HepG2 (cell line): ENCODE measurements around the gene CHKA. TPM values are rescaled to one million over a fixed set of nuclear protein-coding genes. Genes with fewer than 3 reads are reported as not detected.

Experiments used
- AHR ChIP-seq: IDR thresholded peaks from 2 replicates; pipeline ENCODE4 v1.6.1; 2018; ENCODE audit warnings: missing genetic modification reagents, missing compliant biosample characterization
- CENPX ChIP-seq: sonication (generic); formaldehyde crosslinking; IDR thresholded peaks from 2 replicates; pipeline ENCODE4 v1.9.0; 2021; ENCODE audit warnings: mild to moderate bottlenecking, missing genetic modification reagents, moderate library complexity
- DNMT1 ChIP-seq: sonication (generic); formaldehyde crosslinking; IDR thresholded peaks from 2 replicates; pipeline ENCODE4 v1.5.1; 2020; ENCODE audit warnings: mild to moderate bottlenecking, missing genetic modification reagents
- EP300 ChIP-seq, 3 experiments: sonication (generic) in 1 of 3; formaldehyde crosslinking in 1 of 3; IDR thresholded peaks; 2 replicates each; pipeline versions ENCODE4 v1.5.1 to v1.6.1; 2011 to 2020; ENCODE audit warnings: low read depth in 2 of 3, low read length in 2 of 3, borderline replicate concordance in 1 of 3, improper control_type of control experiment in 1 of 3, mild to moderate bottlenecking in 1 of 3, missing genetic modification reagents in 1 of 3, moderate library complexity in 1 of 3
- HMGXB3 ChIP-seq: sonication (generic); formaldehyde crosslinking; IDR thresholded peaks from 2 replicates; pipeline ENCODE4 v1.4.0; 2020; ENCODE audit warnings: missing genetic modification reagents, borderline replicate concordance
- MAZ ChIP-seq, 2 experiments: sonication (generic) in 1 of 2; formaldehyde crosslinking in 1 of 2; IDR thresholded peaks; 2 replicates each; pipeline versions ENCODE4 v1.5.0 to v1.6.1; 2012 to 2020; ENCODE audit warnings: low read depth in 2 of 2, mild to moderate bottlenecking in 2 of 2, borderline replicate concordance in 1 of 2, improper control_type of control experiment in 1 of 2, low read length in 1 of 2, missing genetic modification reagents in 1 of 2, moderate library complexity in 1 of 2
- NONO ChIP-seq, 2 experiments: fragments of 450-650 bp in 1 of 2; sonication (generic) in 1 of 2; formaldehyde crosslinking in 1 of 2; IDR thresholded peaks in 1 of 2; conservative IDR thresholded peaks in 1 of 2; 2 replicates each; pipeline versions ENCODE4 v1.6.1 to v1.8.0; 2017 to 2022; ENCODE audit warnings: mild to moderate bottlenecking in 1 of 2, missing genetic modification reagents in 1 of 2, moderate library complexity in 1 of 2
- NR2C2 ChIP-seq: sonication (generic); formaldehyde crosslinking; IDR thresholded peaks from 2 replicates; pipeline ENCODE4 v1.4.0; 2020; ENCODE audit warnings: missing genetic modification reagents, mild to moderate bottlenecking, moderate library complexity, borderline replicate concordance
- PHF21A ChIP-seq: sonication (generic); formaldehyde crosslinking; IDR thresholded peaks from 2 replicates; pipeline ENCODE4 v1.5.0; 2020; ENCODE audit warnings: mild to moderate bottlenecking, missing genetic modification reagents
- RXRA ChIP-seq: sonication (generic); formaldehyde crosslinking; IDR thresholded peaks from 2 replicates; pipeline ENCODE4 v1.5.1; 2020; ENCODE audit warnings: missing genetic modification reagents
- TCF12 ChIP-seq, 2 experiments: fragments of 450-650 bp in 1 of 2; sonication (generic) in 1 of 2; formaldehyde crosslinking in 1 of 2; IDR thresholded peaks; 2 replicates each; pipeline versions ENCODE4 v1.6.1 to v1.8.0; 2017 to 2022; ENCODE audit warnings: antibody characterized with exemption in 1 of 2, mild to moderate bottlenecking in 1 of 2, missing genetic modification reagents in 1 of 2, moderate library complexity in 1 of 2
- ZBTB33 ChIP-seq: sonication (generic); formaldehyde crosslinking; IDR thresholded peaks from 2 replicates; pipeline ENCODE4 v1.4.0; 2020; ENCODE audit warnings: missing genetic modification reagents
- ZBTB38 ChIP-seq: sonication (generic); formaldehyde crosslinking; IDR thresholded peaks from 2 replicates; pipeline ENCODE4 v1.5.1; 2020; ENCODE audit warnings: mild to moderate bottlenecking, missing genetic modification reagents
- ZMYM3 ChIP-seq: sonication (generic); formaldehyde crosslinking; IDR thresholded peaks from 2 replicates; pipeline ENCODE4 v1.5.1; 2020; ENCODE audit warnings: mild to moderate bottlenecking, missing genetic modification reagents
- ZNF3 ChIP-seq: IDR thresholded peaks from 2 replicates; pipeline ENCODE4 v1.7.0; 2017; ENCODE audit warnings: inconsistent platforms
- ZNF414 ChIP-seq: sonication (generic); formaldehyde crosslinking; IDR thresholded peaks from 2 replicates; pipeline ENCODE4 v1.5.0; 2020; ENCODE audit warnings: missing genetic modification reagents
- ZNF430 ChIP-seq: sonication (generic); formaldehyde crosslinking; IDR thresholded peaks from 2 replicates; pipeline ENCODE4 v1.9.0; 2021; ENCODE audit warnings: mild to moderate bottlenecking, missing genetic modification reagents
- ZNF572 ChIP-seq: sonication (generic); formaldehyde crosslinking; IDR thresholded peaks from 2 replicates; pipeline ENCODE4 v1.5.1; 2020; ENCODE audit warnings: mild to moderate bottlenecking, missing genetic modification reagents
- polyA plus RNA-seq, 8 experiments: library from polyadenylated mRNA; depleted of rRNA in 3 of 8; stranded (reverse) in 7 of 8; unstranded in 1 of 8; fragments of >200 nt; fragmentation: Illumina TruSeq in 4 of 8; extraction: Trizol in 4 of 8; gene quantifications; 2 replicates each; pipeline versions ENCODE4 v1.2.1 to v1.2.3, GENCODE V29; 2011 to 2016; ENCODE audit warnings: low read depth in 4 of 8, missing spikeins in 1 of 8, mixed read lengths in 1 of 8; ENCODE audit not compliant: insufficient read depth in 1 of 8
- total RNA-seq, 5 experiments: library from RNA; depleted of rRNA; stranded (reverse); fragments of >200 nt; fragmentation: Illumina TruSeq; extraction: Trizol; gene quantifications; 2 replicates each; pipeline ENCODE4 v1.2.3, GENCODE V29; 2016; ENCODE audit warnings: low read depth in 1 of 5

CHKA gene
- total and polyA plus RNA-seq, 2 of the 13 experiments (the other 11 are each of a cell fraction or from before 2014, with no cell fraction given): 71.6 to 92.7 TPM

GRCh38 chr11:68145120-68145866, 24.1 kb upstream of the CHKA start (continued):
- TF ChIP-seq ZBTB33: peak; percentile 55; the same call in 1 of the 2 replicates
- TF ChIP-seq RXRA (CRISPR knock-in tag): peak; percentile 98
- TF ChIP-seq DNMT1 (CRISPR knock-in tag): peak; percentile 80; the same call in 1 of the 2 replicates
- peak; percentile 88 for TF ChIP-seq HMGXB3 (CRISPR knock-in tag)
- TF ChIP-seq PHF21A (CRISPR knock-in tag): no peak
- TF ChIP-seq NR2C2 (CRISPR knock-in tag): peak; percentile 67; the same call in 1 of the 2 replicates
- peak; percentile 72 for TF ChIP-seq ZNF430 (CRISPR knock-in tag)
- TF ChIP-seq MAZ (IDR thresholded peaks at IDR 0.05; ENCODE audit: borderline replicate concordance, low read depth, low read length): peak; percentile 37; the same call in 1 of the 2 replicates
- peak; percentile 95 for TF ChIP-seq MAZ (CRISPR knock-in tag; IDR thresholded peaks at IDR 0.05; ENCODE audit: low read depth)
- peak; percentile 76 for TF ChIP-seq ZBTB38 (CRISPR knock-in tag)
- TF ChIP-seq CENPX (CRISPR knock-in tag): no peak
- peak; percentile 55; the same call in 1 of the 2 replicates for TF ChIP-seq ZMYM3 (CRISPR knock-in tag)
- TF ChIP-seq ZNF414 (CRISPR knock-in tag): no peak; the same call in 1 of the 2 replicates
- TF ChIP-seq NONO (IDR thresholded peaks at IDR 0.05): no peak
- TF ChIP-seq NONO (CRISPR knock-in tag; conservative IDR thresholded peaks at IDR 0.05): no peak
- TF ChIP-seq ZNF3 (CRISPR knock-in tag): no peak
- TF ChIP-seq EP300 (IDR thresholded peaks at IDR 0.05; ENCODE audit: low read depth in 2 of 2, low read length in 2 of 2): peak; percentile 43 to 89; a peak in 3 of 4 replicates
- TF ChIP-seq EP300 (CRISPR knock-in tag; IDR thresholded peaks at IDR 0.05; ENCODE audit: borderline replicate concordance): peak; percentile 84
- TF ChIP-seq TCF12 (IDR thresholded peaks at IDR 0.05): no peak
- peak; percentile 92 for TF ChIP-seq TCF12 (CRISPR knock-in tag; IDR thresholded peaks at IDR 0.05)
- TF ChIP-seq AHR (CRISPR knock-in tag): peak; percentile 77; the same call in 1 of the 2 replicates
- 0 out of 2 replicates have a peak, but pooled peaks have one; percentile 36 for TF ChIP-seq ZNF572 (CRISPR knock-in tag)
